HEK293T (cell line): Measurements from ENCODE around the gene BTBD9.

Source experiments
- BHLHE40 ChIP-seq: fragments of 450-650 bp; IDR thresholded peaks from 2 replicates; pipeline ENCODE4 v1.6.1; 2016; ENCODE audit warnings: mild to moderate bottlenecking, moderate library complexity, borderline replicate concordance
- FOXK2 ChIP-seq: fragments of 450-650 bp; IDR thresholded peaks from 2 replicates; pipeline ENCODE4 v1.6.1; 2016; ENCODE audit warnings: mild to moderate bottlenecking
- PKNOX1 ChIP-seq: fragments of 450-650 bp; IDR thresholded peaks from 2 replicates; pipeline ENCODE4 v1.6.1; 2016
- SP1 ChIP-seq: fragments of 450-650 bp; IDR thresholded peaks from 2 replicates; pipeline ENCODE4 v1.6.1; 2017
- TARDBP ChIP-seq: fragments of 450-650 bp; IDR thresholded peaks from 2 replicates; pipeline ENCODE4 v1.6.1; 2016

DNA sequence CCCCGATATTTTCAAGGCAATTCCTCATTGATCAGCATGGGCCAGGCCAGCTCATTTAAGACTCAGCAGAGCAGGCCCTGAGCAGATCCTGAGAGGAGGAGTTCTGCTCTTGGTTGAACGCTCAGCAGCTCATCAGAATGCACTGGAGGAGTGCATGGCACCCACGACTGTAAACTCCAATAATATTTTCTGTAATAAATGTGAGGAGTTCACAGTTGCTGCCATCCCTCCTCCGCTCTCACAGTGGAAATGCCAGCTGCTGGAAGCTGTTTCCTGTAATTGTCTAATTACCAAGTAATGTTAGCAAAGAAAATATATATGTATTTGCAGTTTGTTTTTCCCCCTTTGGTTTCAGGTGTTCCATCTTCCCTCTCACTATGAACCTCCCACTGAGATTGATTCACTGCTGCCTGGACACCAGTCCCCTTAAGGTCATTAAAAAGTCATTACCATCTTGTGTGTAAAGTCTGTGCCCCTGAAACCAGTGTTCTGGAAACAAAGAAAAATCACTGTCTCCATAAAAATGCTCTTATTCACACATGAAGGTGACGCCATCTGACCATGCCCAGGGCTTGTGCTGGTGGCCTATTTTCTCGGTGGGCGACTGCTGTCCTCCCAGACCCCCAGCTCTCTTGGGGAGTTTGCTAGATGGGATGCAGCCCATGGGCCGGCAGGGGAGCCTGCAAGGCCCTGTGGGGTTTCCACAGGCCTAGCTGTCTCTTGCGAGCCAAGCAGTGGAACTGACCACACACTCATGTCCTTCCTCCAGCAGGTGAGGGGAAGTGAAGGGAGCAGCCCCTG lies 446.0 kb downstream of the BTBD9 start:
- no peak for TF ChIP-seq SP1
- no peak for TF ChIP-seq PKNOX1
- no peak for TF ChIP-seq FOXK2
- no peak for TF ChIP-seq BHLHE40
- no peak for TF ChIP-seq TARDBP
